GM12878 (cell line): ENCODE results near the gene DYRK4. TPM values are rescaled to one million over a fixed set of nuclear protein-coding genes. Genes with fewer than 3 reads are reported as not detected.

ENCODE experiments used
- KLF5 ChIP-seq: fragments of 450-650 bp; IDR thresholded peaks from 2 replicates; pipeline ENCODE4 v1.6.1; 2014; ENCODE audit warnings: mild to moderate bottlenecking; ENCODE audit not compliant: partially characterized antibody
- MTA3 ChIP-seq: IDR thresholded peaks from 2 replicates; pipeline ENCODE4 v1.6.1; 2012; ENCODE audit warnings: low read length, inconsistent platforms, borderline replicate concordance
- NFYA ChIP-seq: IDR thresholded peaks from 2 replicates; pipeline ENCODE4 v1.6.1; 2011; ENCODE audit warnings: low read depth, mild to moderate bottlenecking, low read length, improper control_type of control experiment, borderline replicate concordance
- NR2C2 ChIP-seq: IDR thresholded peaks from 2 replicates; pipeline ENCODE4 v1.6.1; 2011; ENCODE audit warnings: borderline replicate concordance, low read depth; ENCODE audit not compliant: control insufficient read depth, insufficient read length
- RFX5 ChIP-seq: IDR thresholded peaks from 2 replicates; pipeline ENCODE4 v1.6.1; 2011; ENCODE audit warnings: low read depth, low read length, improper control_type of control experiment
- SIN3A ChIP-seq: IDR thresholded peaks from 2 replicates; pipeline ENCODE4 v1.6.1; 2012; ENCODE audit warnings: low read depth, low read length, improper control_type of control experiment
- SMAD5 ChIP-seq: IDR thresholded peaks from 2 replicates; pipeline ENCODE4 v1.6.1; 2016; ENCODE audit warnings: antibody characterized with exemption, low read depth
- STAT1 ChIP-seq: fragments of 450-650 bp; conservative IDR thresholded peaks from 2 replicates; pipeline ENCODE4 v1.6.1; 2014; ENCODE audit warnings: antibody characterized with exemption, mild to moderate bottlenecking
- ZNF24 ChIP-seq: fragments of 450-650 bp; IDR thresholded peaks from 2 replicates; pipeline ENCODE4 v1.6.1; 2017; ENCODE audit warnings: antibody characterized with exemption, mild to moderate bottlenecking
- polyA plus RNA-seq, 11 experiments: library from polyadenylated mRNA; depleted of rRNA in 4 of 11; unstranded in 6 of 11; stranded (reverse) in 5 of 11; fragments of >200 nt; fragmentation: Nextera tagmentation in 4 of 11; fragmentation: Illumina TruSeq in 1 of 11; extraction: Ambion mirVana in 4 of 11; extraction: Trizol in 1 of 11; gene quantifications; 1 replicate in 1 of 11; 2 replicates in 10 of 11; pipeline versions ENCODE4 v1.2.1 to v1.2.3, GENCODE V29; 2011 to 2016; ENCODE audit warnings: inconsistent platforms in 2 of 11, missing spikeins in 2 of 11, low read depth in 1 of 11
- total RNA-seq, 4 experiments: library from RNA; depleted of rRNA in 3 of 4; stranded (reverse); fragments of >200 nt in 3 of 4; fragmentation: Illumina TruSeq in 1 of 4; extraction: Trizol in 1 of 4; gene quantifications; 2 replicates each; pipeline versions ENCODE4 v1.2.1 to v1.2.3, GENCODE V29; 2013 to 2021
- TF ChIP-seq, protein P1 (sequence below): IDR thresholded peaks from 2 replicates; pipeline ENCODE4 v1.6.1; 2011; ENCODE audit warnings: low read depth, low read length, improper control_type of control experiment, borderline replicate concordance
- TF ChIP-seq, protein P2 (sequence below): fragments of 450-650 bp; IDR thresholded peaks from 2 replicates; pipeline ENCODE4 v1.6.1; 2016; ENCODE audit warnings: mild to moderate bottlenecking
- TF ChIP-seq, protein P3 (sequence below): IDR thresholded peaks from 2 replicates; pipeline ENCODE4 v1.6.1; 2011; ENCODE audit warnings: borderline replicate concordance, low read depth, mild to moderate bottlenecking, moderate library complexity, mixed read lengths, low read length; ENCODE audit not compliant: insufficient read depth; ENCODE audit errors: extremely low read length

Gene DYRK4
- total and polyA plus RNA-seq, 10 of the 15 experiments (the other 5 are each of a cell fraction or from before 2014, with no cell fraction given), result 30.8 to 66.7 (median 46.8) TPM

DNA sequence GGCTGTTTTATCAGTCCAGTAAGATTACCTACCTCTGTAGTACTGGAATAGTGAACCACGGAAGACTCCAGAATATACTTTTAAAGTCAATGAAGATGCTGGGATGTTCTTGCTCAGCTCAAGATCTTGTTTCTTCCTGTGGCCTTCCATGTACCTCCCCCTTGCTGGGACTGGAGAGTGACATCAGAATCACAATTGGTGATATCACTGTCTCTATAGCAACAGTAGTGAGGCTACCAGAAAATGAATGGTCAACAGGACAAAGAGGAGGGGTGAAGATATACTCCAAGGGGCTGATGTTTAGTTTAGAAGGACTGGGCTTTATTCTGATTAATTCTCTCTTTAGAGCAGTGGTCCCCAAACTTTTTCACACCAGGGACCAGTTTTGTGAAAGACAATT, 83.0 kb downstream of the DYRK4 start (continued):
- TF ChIP-seq, protein P1, sequence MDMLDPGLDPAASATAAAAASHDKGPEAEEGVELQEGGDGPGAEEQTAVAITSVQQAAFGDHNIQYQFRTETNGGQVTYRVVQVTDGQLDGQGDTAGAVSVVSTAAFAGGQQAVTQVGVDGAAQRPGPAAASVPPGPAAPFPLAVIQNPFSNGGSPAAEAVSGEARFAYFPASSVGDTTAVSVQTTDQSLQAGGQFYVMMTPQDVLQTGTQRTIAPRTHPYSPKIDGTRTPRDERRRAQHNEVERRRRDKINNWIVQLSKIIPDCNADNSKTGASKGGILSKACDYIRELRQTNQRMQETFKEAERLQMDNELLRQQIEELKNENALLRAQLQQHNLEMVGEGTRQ, result no peak
- TF ChIP-seq, protein P2, sequence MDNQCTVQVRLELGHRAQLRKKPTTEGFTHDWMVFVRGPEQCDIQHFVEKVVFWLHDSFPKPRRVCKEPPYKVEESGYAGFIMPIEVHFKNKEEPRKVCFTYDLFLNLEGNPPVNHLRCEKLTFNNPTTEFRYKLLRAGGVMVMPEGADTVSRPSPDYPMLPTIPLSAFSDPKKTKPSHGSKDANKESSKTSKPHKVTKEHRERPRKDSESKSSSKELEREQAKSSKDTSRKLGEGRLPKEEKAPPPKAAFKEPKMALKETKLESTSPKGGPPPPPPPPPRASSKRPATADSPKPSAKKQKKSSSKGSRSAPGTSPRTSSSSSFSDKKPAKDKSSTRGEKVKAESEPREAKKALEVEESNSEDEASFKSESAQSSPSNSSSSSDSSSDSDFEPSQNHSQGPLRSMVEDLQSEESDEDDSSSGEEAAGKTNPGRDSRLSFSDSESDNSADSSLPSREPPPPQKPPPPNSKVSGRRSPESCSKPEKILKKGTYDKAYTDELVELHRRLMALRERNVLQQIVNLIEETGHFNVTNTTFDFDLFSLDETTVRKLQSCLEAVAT, result no peak
- TF ChIP-seq MTA3, result no peak
- TF ChIP-seq RFX5, result no peak
- TF ChIP-seq KLF5, result no peak
- no peak for TF ChIP-seq SIN3A
- TF ChIP-seq NFYA, result no peak
- no peak for TF ChIP-seq ZNF24
- TF ChIP-seq NR2C2, result no peak
- TF ChIP-seq, protein P3, sequence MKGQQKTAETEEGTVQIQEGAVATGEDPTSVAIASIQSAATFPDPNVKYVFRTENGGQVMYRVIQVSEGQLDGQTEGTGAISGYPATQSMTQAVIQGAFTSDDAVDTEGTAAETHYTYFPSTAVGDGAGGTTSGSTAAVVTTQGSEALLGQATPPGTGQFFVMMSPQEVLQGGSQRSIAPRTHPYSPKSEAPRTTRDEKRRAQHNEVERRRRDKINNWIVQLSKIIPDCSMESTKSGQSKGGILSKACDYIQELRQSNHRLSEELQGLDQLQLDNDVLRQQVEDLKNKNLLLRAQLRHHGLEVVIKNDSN, result no peak
- no peak for TF ChIP-seq SMAD5
- TF ChIP-seq STAT1, result no peak
